HK-2 (cell line): ENCODE data around the gene CD40LG.

ENCODE experiments used
- DNase-seq: peaks from one replicate; pipeline ENCODE4 v3.0.0-alpha.2; 2018; ENCODE audit not compliant: unreplicated experiment

Gene CD40LG

GRCh38 chrX:136697156-136697555 is 49.2 kb downstream of the CD40LG start:
- DNase-seq: no peak

- no peak for DNase-seq
Observed at GRCh38 chrX:136708348-136708747, 60.4 kb downstream of the CD40LG start.
